NT2/D1 (cell line): ENCODE results near the gene FNDC3B.

Source experiments
- DNase-seq: peaks from one replicate; pipeline ENCODE4 v3.0.0-alpha.2; 2011; ENCODE audit warnings: low read depth, low spot score
- H3K27me3 ChIP-seq: 2 replicates; pipeline ENCODE4 v1.6.0; 2011; ENCODE audit warnings: mild to moderate bottlenecking; ENCODE audit not compliant: insufficient read length, insufficient read depth
- H3K36me3 ChIP-seq: 2 replicates; pipeline ENCODE4 v1.6.1; 2011; ENCODE audit warnings: mild to moderate bottlenecking, low read length, mixed read lengths; ENCODE audit not compliant: insufficient read depth, insufficient read length
- H3K4me1 ChIP-seq: 2 replicates; pipeline ENCODE4 v1.5.1; 2011; ENCODE audit not compliant: insufficient read depth, insufficient read length
- H3K4me3 ChIP-seq: 2 replicates; pipeline ENCODE4 v1.5.1; 2011; ENCODE audit warnings: low read depth; ENCODE audit not compliant: insufficient read length
- H3K9ac ChIP-seq: 2 replicates; pipeline ENCODE4 v1.6.0; 2011; ENCODE audit warnings: low read depth; ENCODE audit not compliant: insufficient read length
- H3K9me3 ChIP-seq: 2 replicates; pipeline ENCODE4 v1.5.1; 2011; ENCODE audit warnings: mild to moderate bottlenecking, low read length; ENCODE audit not compliant: insufficient read depth
- SUZ12 ChIP-seq: IDR thresholded peaks from 2 replicates; pipeline ENCODE4 v1.6.1; 2011; ENCODE audit not compliant: insufficient read length, insufficient read depth; ENCODE audit errors: extremely low read depth
- YY1 ChIP-seq: IDR thresholded peaks from 2 replicates; pipeline ENCODE4 v1.6.1; 2011; ENCODE audit not compliant: insufficient read length, insufficient read depth
- ZNF274 ChIP-seq: IDR thresholded peaks from 2 replicates; pipeline ENCODE4 v1.6.1; 2011; ENCODE audit warnings: mild to moderate bottlenecking, low read depth, low read length

Gene FNDC3B

DNA sequence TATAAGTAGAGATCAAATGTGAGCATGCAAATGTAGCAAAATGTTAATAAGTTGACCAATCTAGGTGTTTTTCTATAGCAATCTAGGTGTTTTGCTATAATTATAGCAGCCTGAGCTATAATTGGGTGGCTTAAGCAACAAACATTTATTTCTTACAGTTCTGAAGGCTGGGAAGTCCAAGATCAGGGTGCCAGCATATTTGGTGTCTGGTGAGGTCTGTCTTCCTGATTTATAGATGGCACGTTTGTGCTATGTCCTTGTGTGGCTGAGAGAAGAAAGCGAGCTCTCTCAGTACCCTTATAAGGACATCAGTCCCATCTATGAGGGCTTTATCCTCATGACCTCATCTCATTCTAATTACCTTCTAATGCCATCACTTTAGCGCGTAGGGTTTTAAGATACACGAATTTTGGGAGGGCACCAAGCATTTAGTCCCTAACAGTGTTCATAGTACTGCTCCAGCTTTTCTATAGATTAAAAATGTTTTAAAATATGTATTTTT, 237.8 kb downstream of the FNDC3B start:
- DNase-seq: no peak
- H3K9me3 ChIP-seq: no peaks in the 10 kb centered on the region
- H3K9ac ChIP-seq: no peak overlapping the region
- H3K36me3 ChIP-seq: peaks cover 17% of the 10 kb centered on the region
- H3K4me3 ChIP-seq: no peak overlapping the region
- H3K27me3 ChIP-seq: no peaks in the 10 kb centered on the region
- TF ChIP-seq YY1 (no peak), SUZ12 (no peak)
- H3K4me1 ChIP-seq: no peaks in the 10 kb centered on the region

- DNase-seq: no peak
These were observed 239.8 kb downstream of the FNDC3B start for GRCh38 chr3:172279191-172279640.

DNA sequence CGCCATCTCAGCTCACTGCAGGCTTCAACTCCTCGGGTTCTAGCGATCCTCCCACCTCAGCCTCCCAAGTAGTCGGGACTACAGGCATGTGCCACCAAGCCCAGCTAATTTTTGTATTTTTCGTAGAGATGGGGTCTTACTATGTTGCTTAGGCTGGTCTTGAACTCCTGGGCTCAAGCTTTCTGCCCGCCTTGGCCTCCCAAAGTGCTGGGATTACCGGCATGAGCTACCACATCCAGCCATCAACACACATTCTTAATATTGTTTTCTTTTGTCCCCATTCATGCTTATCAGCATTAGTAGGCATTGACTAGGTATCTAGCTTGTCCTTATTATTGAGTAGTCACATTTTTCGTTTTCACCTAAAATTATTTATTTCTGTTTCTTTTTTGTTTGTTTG, 240.6 kb downstream of the FNDC3B start:
- peaks cover 14% of the 10 kb centered on the region for H3K36me3 ChIP-seq
- TF ChIP-seq ZNF274 (no peak), YY1 (no peak), SUZ12 (no peak)

More at GRCh38 chr3:172279191-172279640, 239.8 kb downstream of the FNDC3B start:
- H3K27me3 ChIP-seq: no peaks in the 10 kb centered on the region
- H3K4me1 ChIP-seq: no peaks in the 10 kb centered on the region
- H3K4me3 ChIP-seq: no peak overlapping the region
- no peak for TF ChIP-seq YY1
- no peak for TF ChIP-seq ZNF274
- TF ChIP-seq SUZ12: no peak
- H3K36me3 ChIP-seq: peaks cover 14% of the 10 kb centered on the region
- H3K9ac ChIP-seq: no peak overlapping the region
- H3K9me3 ChIP-seq: no peaks in the 10 kb centered on the region

GRCh38 chr3:172280406-172281051, 241.2 kb downstream of the FNDC3B start:
- peaks cover 10% of the 10 kb centered on the region for H3K36me3 ChIP-seq
- H3K4me3 ChIP-seq: no peak overlapping the region

More for the DNA sequence above, 240.6 kb downstream of the FNDC3B start:
- H3K9me3 ChIP-seq: no peaks in the 10 kb centered on the region
- no peaks in the 10 kb centered on the region for H3K4me1 ChIP-seq
- no peaks in the 10 kb centered on the region for H3K27me3 ChIP-seq
- DNase-seq: no peak
- no peak overlapping the region for H3K9ac ChIP-seq
- no peak overlapping the region for H3K4me3 ChIP-seq

GRCh38 chr3:172281884-172282283, 242.5 kb downstream of the FNDC3B start:
- Histone ChIP-seq H3K4me3 (no peak overlapping the region), H3K4me1 (no peaks in the 10 kb centered on the region), H3K27me3 (no peaks in the 10 kb centered on the region), H3K36me3 (peaks cover 7% of the 10 kb centered on the region), H3K9ac (no peak overlapping the region), H3K9me3 (no peaks in the 10 kb centered on the region)
- no peak for DNase-seq
- no peak for TF ChIP-seq SUZ12
- no peak for TF ChIP-seq YY1
- TF ChIP-seq ZNF274: no peak

More at GRCh38 chr3:172280406-172281051, 241.2 kb downstream of the FNDC3B start:
- Histone ChIP-seq H3K9ac (no peak overlapping the region), H3K27me3 (no peaks in the 10 kb centered on the region), H3K4me1 (no peaks in the 10 kb centered on the region), H3K9me3 (no peaks in the 10 kb centered on the region)
- TF ChIP-seq ZNF274 (no peak), SUZ12 (no peak), YY1 (no peak)
- DNase-seq: no peak

DNA sequence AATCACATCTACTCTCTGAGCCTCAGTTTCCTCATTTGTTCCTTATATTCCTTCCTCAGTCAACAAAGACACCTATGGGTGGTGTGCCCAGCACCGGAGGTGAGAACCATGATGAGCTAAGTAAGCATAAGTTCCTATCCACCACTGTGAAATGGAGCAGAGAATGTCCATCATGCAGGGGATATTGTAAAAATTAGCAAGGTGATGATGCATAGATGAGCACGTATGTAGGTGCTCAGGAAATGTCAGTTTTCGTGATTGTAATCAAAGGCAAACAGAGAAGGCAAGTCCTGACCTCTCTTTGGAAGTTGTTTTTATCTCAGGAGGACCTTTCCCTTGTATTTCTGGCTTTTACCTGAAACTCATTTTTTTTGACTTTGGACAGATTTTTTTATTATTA, 243.5 kb downstream of the FNDC3B start:
- Histone ChIP-seq H3K36me3 (peaks cover 17% of the 10 kb centered on the region), H3K27me3 (no peaks in the 10 kb centered on the region), H3K9ac (no peak overlapping the region), H3K9me3 (no peaks in the 10 kb centered on the region), H3K4me3 (no peak overlapping the region), H3K4me1 (no peaks in the 10 kb centered on the region)
- TF ChIP-seq ZNF274 (no peak), YY1 (no peak), SUZ12 (no peak)
- DNase-seq: no peak

DNA sequence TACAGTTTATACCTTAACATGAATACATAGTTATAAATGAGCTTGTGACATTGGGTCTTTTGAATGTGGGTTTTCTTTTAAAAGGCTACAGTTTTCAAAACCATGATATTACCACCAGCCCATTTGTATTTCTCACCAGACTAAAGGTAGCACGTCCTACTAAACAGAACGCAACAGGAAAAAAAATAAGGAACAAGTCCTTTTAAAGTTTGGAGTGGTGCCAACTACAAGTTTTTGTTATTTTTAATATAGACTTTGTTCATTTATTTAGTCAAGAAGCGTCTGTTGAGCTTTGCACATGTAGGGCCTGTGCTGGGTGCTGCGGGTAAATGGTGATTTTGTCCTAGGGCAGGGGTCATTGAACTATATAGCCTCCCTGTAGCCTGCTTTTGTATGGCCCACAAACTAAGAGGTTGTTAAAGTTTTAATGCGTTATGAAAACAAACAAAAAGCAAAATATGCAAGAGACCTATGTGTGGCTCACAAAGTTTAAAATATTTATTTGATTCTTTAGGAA, 244.5 kb downstream of the FNDC3B start:
- Histone ChIP-seq H3K4me1 (no peaks in the 10 kb centered on the region), H3K9ac (no peak overlapping the region), H3K36me3 (peaks cover 27% of the 10 kb centered on the region), H3K4me3 (no peak overlapping the region), H3K27me3 (no peaks in the 10 kb centered on the region), H3K9me3 (no peaks in the 10 kb centered on the region)
- TF ChIP-seq ZNF274 (no peak), YY1 (no peak), SUZ12 (no peak)
- DNase-seq: no peak

GRCh38 chr3:172285844-172286243, 246.5 kb downstream of the FNDC3B start:
- no peak for TF ChIP-seq YY1
- no peak for TF ChIP-seq ZNF274
- TF ChIP-seq SUZ12: no peak
- Histone ChIP-seq H3K36me3 (peaks cover 44% of the 10 kb centered on the region), H3K4me1 (no peaks in the 10 kb centered on the region), H3K9me3 (no peaks in the 10 kb centered on the region), H3K27me3 (no peaks in the 10 kb centered on the region), H3K4me3 (no peak overlapping the region), H3K9ac (no peak overlapping the region)
- DNase-seq: no peak
